Measurements from ENCODE around the gene RPS6KC1. TPM values are rescaled to one million over a fixed set of nuclear protein-coding genes. Genes with fewer than 3 reads are reported as not detected.
"Not testable (repeated sequence)": the region's sequence is repeated elsewhere in the genome, so short reads cannot be mapped to it uniquely, and the experiment has no call there.

RPS6KC1 gene
- total and polyA plus RNA-seq, 2 of the 4 experiments (the other 2 are of a cell fraction) = 7.9 to 23.7 TPM

DNA sequence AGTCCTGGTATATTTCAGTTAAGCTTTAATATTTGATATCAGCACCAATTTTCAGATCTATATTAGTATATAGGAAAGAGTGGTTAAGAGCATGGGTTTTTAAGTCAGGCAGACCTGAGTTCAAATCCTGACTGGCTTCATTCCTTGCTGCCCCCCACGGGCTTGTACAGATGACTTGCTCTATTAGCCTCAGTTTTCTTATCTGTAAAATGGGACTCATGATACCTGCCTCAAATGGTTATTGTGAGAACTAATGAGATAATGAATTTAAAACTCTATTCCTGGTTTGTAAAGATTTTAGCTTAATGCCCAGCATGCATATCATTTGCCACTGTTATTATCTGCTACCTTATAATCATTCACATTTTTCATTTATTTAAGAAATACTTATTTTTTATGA is 264.5 kb downstream of the RPS6KC1 start:
- Histone ChIP-seq H2AK5ac (ENCODE audit: low read depth, low read length) (no peak overlapping the region), H3K18ac (ENCODE audit: low read depth, low read length) (no peak overlapping the region), H3K14ac (replicated peaks; ENCODE audit: low read depth, low read length) (no peak overlapping the region), H3K79me1 (ENCODE audit: low read depth in 1 of 2, low read length in 2 of 2) (no peaks in the 10 kb centered on the region), H3K9me1 (ENCODE audit: insufficient read depth, low read length) (no peaks in the 10 kb centered on the region), H3K9ac (ENCODE audit: low read depth, low read length) (no peak overlapping the region), H3K9me3 (ENCODE audit: control insufficient read depth, insufficient read depth, low read length) (no peaks in the 10 kb centered on the region), H2BK20ac (ENCODE audit: low read depth, low read length) (no peak overlapping the region), H3K36me3 (ENCODE audit: control insufficient read depth, insufficient read depth, low read length) (no peaks in the 10 kb centered on the region), H4K91ac (ENCODE audit: insufficient read depth, low read depth, low read length) (no peak overlapping the region), H4K8ac (ENCODE audit: low read depth in 2 of 2, low read length in 2 of 2) (no peak overlapping the region), H2BK5ac (ENCODE audit: low read depth, low read length, poor library complexity, severe bottlenecking) (no peak overlapping the region), H2AFZ (replicated peaks; ENCODE audit: low read length, poor library complexity) (no peak overlapping the region), H3K56ac (ENCODE audit: extremely low read depth, insufficient read depth, low read length) (no peak overlapping the region), H2BK15ac (ENCODE audit: low read depth, low read length) (no peak overlapping the region), H3K23ac (ENCODE audit: low read depth, low read length) (no peak overlapping the region), H2AK9ac (replicated peaks; ENCODE audit: low read depth, low read length, poor library complexity) (no peak overlapping the region), H3K27me3 (ENCODE audit: control insufficient read depth, insufficient read depth, low read length) (no peaks in the 10 kb centered on the region), H4K5ac (ENCODE audit: low read depth, low read length) (no peak overlapping the region), H3K27ac (ENCODE audit: insufficient read depth, low read length) (no peak overlapping the region), H4K20me1 (ENCODE audit: insufficient read depth, low read length) (no peaks in the 10 kb centered on the region), H3K4me3 (ENCODE audit: insufficient read depth, low read depth, low read length) (no peak overlapping the region), H3K4me1 (ENCODE audit: control insufficient read depth, insufficient read depth, low read length) (no peaks in the 10 kb centered on the region), H2BK120ac (ENCODE audit: low read depth, low read length) (no peak overlapping the region), H3K4ac (ENCODE audit: low read depth, low read length) (no peak overlapping the region), H3K4me2 (ENCODE audit: low read depth, low read length) (no peak overlapping the region)
- TF ChIP-seq ELK1 (IDR thresholded peaks at IDR 0.05; ENCODE audit: borderline replicate concordance, low read depth, low read length) (no peak), CEBPB (IDR thresholded peaks at IDR 0.05; ENCODE audit: low read depth, low read length) (no peak), RCOR1 (IDR thresholded peaks at IDR 0.05; ENCODE audit: insufficient replicate concordance, low read length) (no peak), MAFK (IDR thresholded peaks at IDR 0.05; ENCODE audit: low read depth, low read length) (no peak), SMC3 (IDR thresholded peaks at IDR 0.05; ENCODE audit: low read depth, low read length) (no peak), RAD21 (IDR thresholded peaks at IDR 0.05; ENCODE audit: low read length) (no peak)
- TF ChIP-seq, protein P1, sequence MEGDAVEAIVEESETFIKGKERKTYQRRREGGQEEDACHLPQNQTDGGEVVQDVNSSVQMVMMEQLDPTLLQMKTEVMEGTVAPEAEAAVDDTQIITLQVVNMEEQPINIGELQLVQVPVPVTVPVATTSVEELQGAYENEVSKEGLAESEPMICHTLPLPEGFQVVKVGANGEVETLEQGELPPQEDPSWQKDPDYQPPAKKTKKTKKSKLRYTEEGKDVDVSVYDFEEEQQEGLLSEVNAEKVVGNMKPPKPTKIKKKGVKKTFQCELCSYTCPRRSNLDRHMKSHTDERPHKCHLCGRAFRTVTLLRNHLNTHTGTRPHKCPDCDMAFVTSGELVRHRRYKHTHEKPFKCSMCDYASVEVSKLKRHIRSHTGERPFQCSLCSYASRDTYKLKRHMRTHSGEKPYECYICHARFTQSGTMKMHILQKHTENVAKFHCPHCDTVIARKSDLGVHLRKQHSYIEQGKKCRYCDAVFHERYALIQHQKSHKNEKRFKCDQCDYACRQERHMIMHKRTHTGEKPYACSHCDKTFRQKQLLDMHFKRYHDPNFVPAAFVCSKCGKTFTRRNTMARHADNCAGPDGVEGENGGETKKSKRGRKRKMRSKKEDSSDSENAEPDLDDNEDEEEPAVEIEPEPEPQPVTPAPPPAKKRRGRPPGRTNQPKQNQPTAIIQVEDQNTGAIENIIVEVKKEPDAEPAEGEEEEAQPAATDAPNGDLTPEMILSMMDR (conservative IDR thresholded peaks at IDR 0.05; ENCODE audit: low read depth, low read length) = no peak
- CTCF ChIA-PET = no interaction called here
- in situ Hi-C loops (cut with MboI; ENCODE audit: low sequenced_read_pairs) (no loop called here), dilution Hi-C loops (cut with HindIII; ENCODE audit: low sequenced_read_pairs, unreplicated experiment) (no loop called here), intact Hi-C loops (cut with micrococcal nuclease) (no loop called here)
- DNase-seq (no peak), ATAC-seq (ENCODE audit: low read depth) (no peak)
- BruUV-seq (replicated peaks) = no TSS peak
- no CpG with 5 or more reads among the region's 1 CpG for WGBS, 2 experiments (ENCODE audit: extremely low coverage in 2 of 2, insufficient read length in 1 of 2)
- POLR2A ChIA-PET (ENCODE audit: unreplicated experiment) = no interaction called here

DNA sequence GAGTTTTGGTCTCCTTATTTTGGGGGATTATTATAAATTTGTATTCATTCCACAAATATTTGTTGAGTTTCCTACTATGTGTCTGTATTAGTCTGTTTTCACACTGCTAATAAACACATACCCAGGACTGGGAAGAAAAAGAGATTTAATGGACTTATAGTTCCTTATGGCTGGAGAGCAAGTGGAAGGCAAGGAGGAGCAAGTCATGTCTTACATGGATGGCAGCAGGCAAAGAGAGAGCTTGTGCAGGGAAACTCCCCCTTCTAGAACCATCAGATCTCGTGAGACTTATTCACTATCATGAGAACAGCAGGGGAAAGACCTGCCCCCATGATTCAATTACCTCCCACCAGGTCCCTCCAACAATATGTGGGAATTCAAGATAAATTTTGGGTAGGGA is 267.4 kb downstream of the RPS6KC1 start:
- H3K27ac ChIP-seq (ENCODE audit: insufficient read depth, low read length); H2BK20ac ChIP-seq (ENCODE audit: low read depth, low read length); H4K91ac ChIP-seq (ENCODE audit: insufficient read depth, low read depth, low read length); H2BK5ac ChIP-seq (ENCODE audit: low read depth, low read length, poor library complexity, severe bottlenecking); H3K36me3 ChIP-seq (ENCODE audit: control insufficient read depth, insufficient read depth, low read length); H3K9me3 ChIP-seq (ENCODE audit: control insufficient read depth, insufficient read depth, low read length); H3K79me1 ChIP-seq (ENCODE audit: low read depth in 1 of 2, low read length in 2 of 2); in situ Hi-C loops (cut with MboI; ENCODE audit: low sequenced_read_pairs); H2AFZ ChIP-seq (replicated peaks; ENCODE audit: low read length, poor library complexity); ATAC-seq (ENCODE audit: low read depth); H4K8ac ChIP-seq (ENCODE audit: low read depth in 2 of 2, low read length in 2 of 2); H3K9me1 ChIP-seq (ENCODE audit: insufficient read depth, low read length); H3K56ac ChIP-seq (ENCODE audit: extremely low read depth, insufficient read depth, low read length); H3K27me3 ChIP-seq (ENCODE audit: control insufficient read depth, insufficient read depth, low read length); H3K4me2 ChIP-seq (ENCODE audit: low read depth, low read length); H3K18ac ChIP-seq (ENCODE audit: low read depth, low read length); H2BK15ac ChIP-seq (ENCODE audit: low read depth, low read length); CTCF ChIA-PET; POLR2A ChIA-PET (ENCODE audit: unreplicated experiment); H3K23ac ChIP-seq (ENCODE audit: low read depth, low read length); H2AK5ac ChIP-seq (ENCODE audit: low read depth, low read length); DNase-seq; intact Hi-C loops (cut with micrococcal nuclease); dilution Hi-C loops (cut with HindIII; ENCODE audit: low sequenced_read_pairs, unreplicated experiment); H4K5ac ChIP-seq (ENCODE audit: low read depth, low read length); H3K4ac ChIP-seq (ENCODE audit: low read depth, low read length); H2AK9ac ChIP-seq (replicated peaks; ENCODE audit: low read depth, low read length, poor library complexity); H2BK120ac ChIP-seq (ENCODE audit: low read depth, low read length); H3K4me3 ChIP-seq (ENCODE audit: insufficient read depth, low read depth, low read length); BruUV-seq (replicated peaks); H3K14ac ChIP-seq (replicated peaks; ENCODE audit: low read depth, low read length); H3K4me1 ChIP-seq (ENCODE audit: control insufficient read depth, insufficient read depth, low read length); H4K20me1 ChIP-seq (ENCODE audit: insufficient read depth, low read length); H3K9ac ChIP-seq (ENCODE audit: low read depth, low read length): not testable (repeated sequence)
- no CpG with 5 or more reads among the region's 1 CpG for WGBS, 2 experiments (ENCODE audit: extremely low coverage in 2 of 2, insufficient read length in 1 of 2)
